Suppressor macrophage treated with lipopolysaccharide for 1 hour (primary cell): ENCODE measurements around the gene USP15.

ENCODE experiments used
- DNase-seq, 3 donors: peaks; one replicate each; pipeline ENCODE4 v3.0.0-alpha.2; 2020 to 2022

USP15 gene

GRCh38 chr12:62258941-62259630, 1.1 kb upstream of the USP15 start:
- no peak for DNase-seq

- no peak for DNase-seq
Observed at GRCh38 chr12:62259631-62259992, 592 bp upstream of the USP15 start.

GRCh38 chr12:62260733-62261683, 804 bp downstream of the USP15 start:
- DNase-seq = peak; percentile 62 to 75 (median 64)

GRCh38 chr12:62261876-62262517, 1.8 kb downstream of the USP15 start:
- no peak for DNase-seq

GRCh38 chr12:62263232-62263631, 3.0 kb downstream of the USP15 start:
- no peak for DNase-seq

GRCh38 chr12:62263966-62264365, 3.8 kb downstream of the USP15 start:
- DNase-seq = no peak

- peak; percentile 45 to 91 (median 81) for DNase-seq
Observed at GRCh38 chr12:62264706-62265105, 4.5 kb downstream of the USP15 start.

GRCh38 chr12:62265511-62265910, 5.3 kb downstream of the USP15 start:
- DNase-seq = peak in 1 of 3 donors; percentile 26

GRCh38 chr12:62267026-62267425, 6.8 kb downstream of the USP15 start:
- DNase-seq = no peak

GRCh38 chr12:62267480-62267879, 7.3 kb downstream of the USP15 start:
- peak; percentile 54 to 81 (median 72) for DNase-seq

GRCh38 chr12:62268956-62269355, 8.8 kb downstream of the USP15 start:
- DNase-seq = peak in 2 of 3 donors; percentile 64 to 83

- DNase-seq = no peak
Observed at GRCh38 chr12:62269464-62270228, 9.4 kb downstream of the USP15 start.

- peak in 1 of 3 donors; percentile 34 for DNase-seq
Observed at GRCh38 chr12:62270384-62270783, 10.2 kb downstream of the USP15 start.

GRCh38 chr12:62270872-62271271, 10.7 kb downstream of the USP15 start:
- no peak for DNase-seq

- no peak for DNase-seq
Observed at GRCh38 chr12:62272936-62273552, 12.8 kb downstream of the USP15 start.

GRCh38 chr12:62273724-62274380, 13.6 kb downstream of the USP15 start:
- no peak for DNase-seq

- no peak for DNase-seq
Observed at GRCh38 chr12:62278022-62278421, 17.8 kb downstream of the USP15 start.

- DNase-seq = no peak
Observed at GRCh38 chr12:62279058-62279457, 18.9 kb downstream of the USP15 start.

GRCh38 chr12:62279961-62280360, 19.8 kb downstream of the USP15 start:
- no peak for DNase-seq

GRCh38 chr12:62282057-62282774, 22.0 kb downstream of the USP15 start:
- DNase-seq = no peak

GRCh38 chr12:62284749-62285148, 24.5 kb downstream of the USP15 start:
- DNase-seq = no peak
